OCI-LY7 (cell line): ENCODE data around the gene BCL3. TPM values are rescaled to one million over a fixed set of nuclear protein-coding genes. Genes with fewer than 3 reads are reported as not detected.

Source experiments
- Bru-seq: library from RNA; stranded (reverse); fragments of 400-500 nt; gene quantifications from one replicate; lab custom pipeline; 2021; lab: Mats Ljungman, UMichigan
- BruChase-seq, 2 experiments: library from RNA; stranded (reverse); fragments of 400-500 nt; gene quantifications; one replicate each; lab custom pipeline; 2021; lab: Mats Ljungman, UMichigan
- BruUV-seq: library from RNA; stranded (reverse); fragments of 400-500 nt; replicated peaks from 2 replicates; lab custom pipeline; 2021; lab: Mats Ljungman, UMichigan
- CTCF ChIA-PET: fragments of 300-600 bp; sonication (Branson Sonifier 250); formaldehyde crosslinking; loops from one replicate; lab custom pipeline; 2022; ENCODE audit warnings: antibody characterized with exemption; ENCODE audit not compliant: unreplicated experiment; lab: Charles Lee
- POLR2A ChIA-PET: fragments of 300-600 bp; sonication (Branson Sonifier 250); formaldehyde crosslinking; loops from one replicate; lab custom pipeline; 2022; ENCODE audit warnings: antibody characterized with exemption; lab: Charles Lee
- DNase-seq: peaks from one replicate; pipeline ENCODE4 v3.0.0-alpha.2; 2015; ENCODE audit warnings: low spot score
- H2AFZ ChIP-seq: fragments of 200-600 bp; sonication (generic), shearing (Covaris generic); 2 replicates; pipeline ENCODE4 v1.6.1; 2014; ENCODE audit warnings: mild to moderate bottlenecking, antibody characterized with exemption, low read length, moderate library complexity
- H3K27ac ChIP-seq: fragments of 200-600 bp; sonication (generic); 2 replicates; pipeline ENCODE4 v1.5.1; 2014; ENCODE audit warnings: mixed run types, low read depth, mild to moderate bottlenecking, moderate library complexity, low read length, inconsistent platforms; ENCODE audit not compliant: poor library complexity, severe bottlenecking
- H3K36me3 ChIP-seq: fragments of 200-600 bp; sonication (generic); 2 replicates; pipeline ENCODE4 v1.6.1; 2014; ENCODE audit warnings: mild to moderate bottlenecking, antibody characterized with exemption, low read length, moderate library complexity, mixed read lengths; ENCODE audit not compliant: insufficient read depth
- H3K4me1 ChIP-seq: fragments of 200-600 bp; sonication (generic); 2 replicates; pipeline ENCODE4 v1.5.1; 2014; ENCODE audit warnings: mild to moderate bottlenecking, low read length; ENCODE audit not compliant: insufficient read depth, poor library complexity, severe bottlenecking
- H3K4me2 ChIP-seq: fragments of 200-600 bp; sonication (generic); 2 replicates; pipeline ENCODE4 v1.6.1; 2014; ENCODE audit warnings: mild to moderate bottlenecking, low read length
- H3K4me3 ChIP-seq: fragments of 200-600 bp; sonication (generic); 2 replicates; pipeline ENCODE4 v1.5.1; 2014; ENCODE audit warnings: mild to moderate bottlenecking, low read depth, low read length; ENCODE audit not compliant: poor library complexity, severe bottlenecking
- H3K79me2 ChIP-seq: fragments of 200-600 bp; sonication (generic); 2 replicates; pipeline ENCODE4 v1.6.1; 2016; ENCODE audit warnings: low read depth, mild to moderate bottlenecking, low read length, moderate library complexity, mixed read lengths; ENCODE audit not compliant: insufficient read depth
- H3K9me2 ChIP-seq: fragments of 200-600 bp; sonication (generic); 2 replicates; pipeline ENCODE4 v1.6.1; 2016; ENCODE audit warnings: mild to moderate bottlenecking, low read length, mixed read lengths; ENCODE audit not compliant: insufficient read depth
- H3K9me3 ChIP-seq: fragments of 200-600 bp; sonication (generic); 2 replicates; pipeline ENCODE4 v1.6.1; 2014; ENCODE audit warnings: mild to moderate bottlenecking, mixed run types, low read length, mixed read lengths
- H4K20me1 ChIP-seq: fragments of 200-600 bp; sonication (generic); 2 replicates; pipeline ENCODE4 v1.6.1; 2014; ENCODE audit warnings: mild to moderate bottlenecking, antibody characterized with exemption, low read length, moderate library complexity, mixed read lengths; ENCODE audit not compliant: insufficient read depth
- CTCF ChIP-seq: fragments of 200-600 bp; sonication (generic); conservative IDR thresholded peaks from 2 replicates; pipeline ENCODE4 v1.5.1; 2014; ENCODE audit warnings: mild to moderate bottlenecking, antibody characterized with exemption, low read length, moderate library complexity, mixed read lengths
- EZH2phosphoT487 ChIP-seq: fragments of 200-600 bp; sonication (generic); IDR thresholded peaks from 2 replicates; pipeline ENCODE4 v1.6.1; 2018; ENCODE audit warnings: low read depth, borderline replicate concordance, mild to moderate bottlenecking, mixed run types, antibody characterized with exemption, low read length, moderate library complexity, mixed read lengths
- intact Hi-C: fragments of 100-400 bp; cut with micrococcal nuclease; formaldehyde crosslinking; loops from one replicate; pipeline ENCODE4 v1.10.0; 2022; ENCODE audit not compliant: unreplicated experiment
- long read RNA-seq: library from polyadenylated mRNA; stranded (forward); transcript quantifications from one replicate; pipeline ENCODE4 v2.0.0, GENCODE V29; 2022
- total RNA-seq, 2 experiments: library from RNA; depleted of rRNA in 1 of 2; stranded (reverse); fragments of >200 nt in 1 of 2; shearing (Covaris generic) in 1 of 2; gene quantifications; 2 replicates each; pipeline ENCODE4 v1.2.3, GENCODE V29; 2014 to 2022

Gene BCL3
- 5.8 and 10.2 TPM in 2 replicates for total RNA-seq (2014; rRNA removed; shearing (Covaris generic))
- 18.6 and 22.9 TPM in 2 replicates for total RNA-seq (2022)
- percentile 59 among the genes with signal in this experiment for Bru-seq, nascent RNA
- percentile 58 among the genes with signal in this experiment for BruChase-seq, experiment 1, labeled RNA remaining after a 6-hour chase
- BruChase-seq, experiment 2, labeled RNA remaining after a 2-hour chase: percentile 62 among the genes with signal in this experiment
- long read RNA-seq, transcript BCL3-201 (9 exons, 2,038 nt): major isoform, 19 of 28 reads
- long read RNA-seq, partial matches to known transcripts: 4 of 28 reads
- long read RNA-seq, other reads (novel, unspliced or antisense): 5 of 28 reads

- Histone ChIP-seq H2AFZ (peak within 1 kb of the TSS; percentile 69; the same call in 1 of the 2 replicates), H3K79me2 (peaks cover 27% of the 10 kb centered on the region), H3K9me2 (no peaks in the 10 kb centered on the region), H3K36me3 (peaks cover 28% of the 10 kb centered on the region; the same call in 1 of the 2 replicates), H4K20me1 (no peaks in the 10 kb centered on the region), H3K27ac (peak within 1 kb of the TSS; percentile 95), H3K4me1 (peaks cover 55% of the 10 kb centered on the region), H3K9me3 (no peaks in the 10 kb centered on the region), H3K4me3 (peak within 1 kb of the TSS; percentile 84), H3K4me2 (peak within 1 kb of the TSS; percentile 79)
- TF ChIP-seq CTCF (no peak), EZH2phosphoT487 (no peak)
- POLR2A ChIA-PET: no interaction called here
- CTCF ChIA-PET: no interaction called here
- intact Hi-C loops: no loop called here
- peak; percentile 82 for DNase-seq
- no TSS peak for BruUV-seq
Observed at GRCh38 chr19:44748426-44749254, at the start of gene BCL3. Gene BCL3 (plus strand): TSS chr19:44748708. CDS start chr19:44748791, 83 bp downstream.

GRCh38 chr19:44700547-44700946 is 48.0 kb upstream of the BCL3 start:
- no TSS peak for BruUV-seq
- Histone ChIP-seq H3K4me2 (no peak overlapping the region), H3K27ac (no peak overlapping the region), H3K4me3 (no peak overlapping the region), H2AFZ (no peak overlapping the region), H3K36me3 (no peaks in the 10 kb centered on the region), H4K20me1 (no peaks in the 10 kb centered on the region), H3K9me2 (no peaks in the 10 kb centered on the region), H3K9me3 (no peaks in the 10 kb centered on the region), H3K79me2 (no peaks in the 10 kb centered on the region), H3K4me1 (no peaks in the 10 kb centered on the region)
- DNase-seq: no peak
- TF ChIP-seq EZH2phosphoT487 (no peak), CTCF (no peak)
- ChIA-PET POLR2A (no interaction called here), CTCF (interaction anchor here (0.5 kb wide), 1 partner anchor 189 kb away, joined by 5 read pairs; no protein-coding TSS in a partner anchor)
- intact Hi-C loops: no loop called here
